Naive B cell (primary cell): ENCODE measurements around the gene IRS1. TPM values are rescaled to one million over a fixed set of nuclear protein-coding genes. Genes with fewer than 3 reads are reported as not detected.

Source experiments
- ATAC-seq, 2 donors: fragments of 150-1000 bp; cut with Tn5 transposase; 2 replicates each; pipeline ENCODE4 v1.10.0; 2021; ENCODE audit warnings: low read depth in 2 of 2, mild to moderate bottlenecking in 2 of 2, moderate library complexity in 2 of 2
- DNase-seq: peaks from one replicate; pipeline ENCODE4 v3.0.0; 2022
- H3K27ac Mint-ChIP-seq, 6 donors: one replicate each; pipeline ENCODE4 v1.8.0; 2020 to 2022; ENCODE audit warnings: mild to moderate bottlenecking in 6 of 6, mixed read lengths in 6 of 6, moderate library complexity in 5 of 6, inconsistent platforms in 2 of 6
- H3K27me3 Mint-ChIP-seq, 3 donors: one replicate each; pipeline ENCODE4 v1.8.0; 2021 to 2022; ENCODE audit warnings: mixed read lengths in 3 of 3, mild to moderate bottlenecking in 1 of 3
- H3K36me3 Mint-ChIP-seq, 2 donors: one replicate each; pipeline ENCODE4 v1.8.0; 2020 to 2022; ENCODE audit warnings: mixed read lengths in 2 of 2, inconsistent platforms in 1 of 2, mild to moderate bottlenecking in 1 of 2
- H3K4me1 Mint-ChIP-seq, 3 donors: one replicate each; pipeline ENCODE4 v1.8.0; 2020 to 2022; ENCODE audit warnings: mixed read lengths in 3 of 3, inconsistent platforms in 1 of 3, mild to moderate bottlenecking in 1 of 3, moderate library complexity in 1 of 3
- H3K4me3 Mint-ChIP-seq, 8 donors: one replicate each; pipeline ENCODE4 v1.8.0; 2020 to 2022; ENCODE audit warnings: mild to moderate bottlenecking in 8 of 8, mixed read lengths in 8 of 8, moderate library complexity in 8 of 8, inconsistent platforms in 2 of 8
- H3K9me3 Mint-ChIP-seq, 7 donors: one replicate each; pipeline ENCODE4 v1.8.0; 2020 to 2022; ENCODE audit warnings: mixed read lengths in 7 of 7, mild to moderate bottlenecking in 5 of 7, inconsistent platforms in 2 of 7, moderate library complexity in 1 of 7
- polyA plus RNA-seq, 6 donors: library from polyadenylated mRNA; unstranded; fragments of 300-500 nt; fragmentation: Illumina TruSeq; gene quantifications; one replicate each; pipeline ENCODE4 v1.2.3, GENCODE V29; 2021; ENCODE audit warnings: low read depth in 6 of 6

Gene IRS1
- polyA plus RNA-seq, 6 donors from 2014 or later = 0.43 to 2.7 (median 0.73) TPM

- H3K9me3 Mint-ChIP-seq = no peaks in the 10 kb centered on the region
- ATAC-seq = no peak
- H3K27me3 Mint-ChIP-seq = no peaks in the 10 kb centered on the region
- H3K4me3 Mint-ChIP-seq = no peak overlapping the region
- no peak for DNase-seq
- H3K4me1 Mint-ChIP-seq = peaks cover 4 to 10% (median 9%) of the 10 kb centered on the region in 3 donors
- peak overlapping the region in 2 of 6 donors; percentile 8 to 53 for H3K27ac Mint-ChIP-seq
- H3K36me3 Mint-ChIP-seq = no peaks in the 10 kb centered on the region
These were observed 44.0 kb downstream of the IRS1 start for GRCh38 chr2:226755631-226756030.

- ATAC-seq (no peak), DNase-seq (no peak)
- no peaks in the 10 kb centered on the region for H3K9me3 Mint-ChIP-seq
- H3K36me3 Mint-ChIP-seq = no peaks in the 10 kb centered on the region
- H3K27ac Mint-ChIP-seq = peak overlapping the region in 1 of 6 donors; percentile 69
- no peak overlapping the region for H3K4me3 Mint-ChIP-seq
- no peaks in the 10 kb centered on the region for H3K27me3 Mint-ChIP-seq
- peaks cover 4 to 10% (median 7%) of the 10 kb centered on the region in 3 donors for H3K4me1 Mint-ChIP-seq
These were observed 44.6 kb downstream of the IRS1 start for GRCh38 chr2:226754821-226755604.

- DNase-seq = no peak
- Mint-ChIP-seq H3K36me3 (peaks cover 9 to 10% of the 10 kb centered on the region in 2 donors), H3K27ac (no peak overlapping the region), H3K27me3 (no peaks in the 10 kb centered on the region), H3K4me3 (no peak overlapping the region), H3K9me3 (peaks cover 0 to 2% (median 0%) of the 10 kb centered on the region in 7 donors), H3K4me1 (peaks cover 0 to 5% (median 5%) of the 10 kb centered on the region in 3 donors)
- no peak for ATAC-seq
These were observed 46.7 kb downstream of the IRS1 start for GRCh38 chr2:226752887-226753286.

- Mint-ChIP-seq H3K4me1 (peaks cover 0 to 5% (median 0%) of the 10 kb centered on the region in 3 donors), H3K27ac (no peak overlapping the region), H3K4me3 (no peak overlapping the region), H3K36me3 (peaks cover 10 to 16% of the 10 kb centered on the region in 2 donors), H3K27me3 (no peaks in the 10 kb centered on the region), H3K9me3 (peaks cover 0 to 2% (median 0%) of the 10 kb centered on the region in 7 donors)
- ATAC-seq (no peak), DNase-seq (no peak)
These were observed 52.3 kb downstream of the IRS1 start for GRCh38 chr2:226747288-226747687.

- no peaks in the 10 kb centered on the region for H3K27me3 Mint-ChIP-seq
- ATAC-seq (no peak), DNase-seq (no peak)
- H3K4me1 Mint-ChIP-seq = peaks cover 0 to 13% (median 0%) of the 10 kb centered on the region in 3 donors
- peaks cover 10 to 16% of the 10 kb centered on the region in 2 donors for H3K36me3 Mint-ChIP-seq
- H3K9me3 Mint-ChIP-seq = peaks cover 0 to 2% (median 0%) of the 10 kb centered on the region in 7 donors
- peak overlapping the region in 1 of 6 donors; percentile 25 for H3K27ac Mint-ChIP-seq
- no peak overlapping the region for H3K4me3 Mint-ChIP-seq
These were observed 53.3 kb downstream of the IRS1 start for GRCh38 chr2:226746196-226746800.

- Mint-ChIP-seq H3K4me3 (no peak overlapping the region), H3K9me3 (peaks cover 0 to 2% (median 0%) of the 10 kb centered on the region in 7 donors), H3K36me3 (peaks cover 0 to 8% of the 10 kb centered on the region in 2 donors), H3K27ac (no peak overlapping the region), H3K27me3 (no peaks in the 10 kb centered on the region), H3K4me1 (peaks cover 0 to 13% (median 0%) of the 10 kb centered on the region in 3 donors)
- ATAC-seq (no peak), DNase-seq (no peak)
These were observed 55.7 kb downstream of the IRS1 start for GRCh38 chr2:226743915-226744314.

- ATAC-seq (no peak), DNase-seq (no peak)
- Mint-ChIP-seq H3K4me1 (peaks cover 0 to 13% (median 0%) of the 10 kb centered on the region in 3 donors), H3K4me3 (no peak overlapping the region), H3K27ac (no peak overlapping the region), H3K27me3 (no peaks in the 10 kb centered on the region), H3K36me3 (peaks cover 0 to 10% of the 10 kb centered on the region in 2 donors), H3K9me3 (peaks cover 0 to 3% (median 0%) of the 10 kb centered on the region in 7 donors)
These were observed 57.3 kb downstream of the IRS1 start for GRCh38 chr2:226742347-226742746.

- ATAC-seq (no peak), DNase-seq (no peak)
- peaks cover 0 to 11% of the 10 kb centered on the region in 2 donors for H3K36me3 Mint-ChIP-seq
- peaks cover 0 to 9% (median 0%) of the 10 kb centered on the region in 3 donors for H3K4me1 Mint-ChIP-seq
- no peaks in the 10 kb centered on the region for H3K27me3 Mint-ChIP-seq
- no peak overlapping the region for H3K27ac Mint-ChIP-seq
- no peak overlapping the region for H3K4me3 Mint-ChIP-seq
- H3K9me3 Mint-ChIP-seq = peaks cover 0 to 6% (median 0%) of the 10 kb centered on the region in 7 donors
These were observed 59.5 kb downstream of the IRS1 start for GRCh38 chr2:226740039-226740648.

GRCh38 chr2:226739545-226740030 is 60.0 kb downstream of the IRS1 start:
- Mint-ChIP-seq H3K4me1 (peaks cover 0 to 9% (median 0%) of the 10 kb centered on the region in 3 donors), H3K36me3 (peaks cover 0 to 11% of the 10 kb centered on the region in 2 donors), H3K27ac (no peak overlapping the region), H3K4me3 (no peak overlapping the region), H3K27me3 (no peaks in the 10 kb centered on the region), H3K9me3 (peaks cover 0 to 6% (median 0%) of the 10 kb centered on the region in 7 donors)
- ATAC-seq (no peak), DNase-seq (no peak)

- DNase-seq = no peak
- no peak for ATAC-seq
- Mint-ChIP-seq H3K4me1 (peaks cover 0 to 9% (median 0%) of the 10 kb centered on the region in 3 donors), H3K27ac (no peak overlapping the region), H3K4me3 (no peak overlapping the region), H3K36me3 (peaks cover 0 to 11% of the 10 kb centered on the region in 2 donors), H3K27me3 (no peaks in the 10 kb centered on the region), H3K9me3 (peaks cover 0 to 6% (median 0%) of the 10 kb centered on the region in 7 donors)
These were observed 60.6 kb downstream of the IRS1 start for GRCh38 chr2:226738821-226739544.

GRCh38 chr2:226738191-226738820 is 61.3 kb downstream of the IRS1 start:
- H3K27me3 Mint-ChIP-seq = no peaks in the 10 kb centered on the region
- no peak overlapping the region for H3K27ac Mint-ChIP-seq
- ATAC-seq (no peak), DNase-seq (no peak)
- peaks cover 0 to 9% (median 0%) of the 10 kb centered on the region in 3 donors for H3K4me1 Mint-ChIP-seq
- H3K4me3 Mint-ChIP-seq = no peak overlapping the region
- H3K36me3 Mint-ChIP-seq = peaks cover 0 to 11% of the 10 kb centered on the region in 2 donors
- H3K9me3 Mint-ChIP-seq = peaks cover 0 to 6% (median 0%) of the 10 kb centered on the region in 7 donors

- Mint-ChIP-seq H3K9me3 (peaks cover 0 to 6% (median 0%) of the 10 kb centered on the region in 7 donors), H3K4me3 (no peak overlapping the region), H3K36me3 (peaks cover 0 to 14% of the 10 kb centered on the region in 2 donors), H3K27me3 (no peaks in the 10 kb centered on the region), H3K4me1 (peaks cover 0 to 1% (median 0%) of the 10 kb centered on the region in 3 donors), H3K27ac (no peak overlapping the region)
- no peak for ATAC-seq
- no peak for DNase-seq
These were observed 63.2 kb downstream of the IRS1 start for GRCh38 chr2:226736382-226736781.
